ENCODE measurements around the gene ZNF117. TPM values are rescaled to one million over a fixed set of nuclear protein-coding genes. Genes with fewer than 3 reads are reported as not detected.

ZNF117 gene
- total RNA-seq, 4 donors from 2014 or later = 3.1 to 22.3 (median 6.9) TPM

- Histone ChIP-seq H3K27me3 (no peaks in the 10 kb centered on the region), H3K9me3 (peaks cover 0 to 38% (median 15%) of the 10 kb centered on the region in 4 donors), H3K36me3 (peaks cover 0 to 4% (median 0%) of the 10 kb centered on the region in 3 donors), H3K4me3 (no peak overlapping the region), H3K27ac (no peak overlapping the region), H3K4me1 (no peaks in the 10 kb centered on the region)
- TF ChIP-seq CTCF (IDR thresholded peaks at IDR 0.05) (no peak), POLR2A (IDR thresholded peaks at IDR 0.05) (no peak)
- DNase-seq = no peak
Observed at GRCh38 chr7:64992971-64993370, 2.1 kb upstream of the ZNF117 start.

GRCh38 chr7:64990216-64990615 is 620 bp downstream of the ZNF117 start:
- TF ChIP-seq POLR2A (IDR thresholded peaks at IDR 0.05) (no peak), CTCF (IDR thresholded peaks at IDR 0.05) (no peak)
- DNase-seq = no peak
- H3K27ac ChIP-seq = no peak overlapping the region
- H3K27me3 ChIP-seq = no peaks in the 10 kb centered on the region
- peaks cover 0 to 33% (median 11%) of the 10 kb centered on the region in 4 donors for H3K9me3 ChIP-seq
- peaks cover 0 to 4% (median 0%) of the 10 kb centered on the region in 3 donors for H3K36me3 ChIP-seq
- no peak overlapping the region for H3K4me3 ChIP-seq
- no peaks in the 10 kb centered on the region for H3K4me1 ChIP-seq

GRCh38 chr7:64978497-64979203 is 12.2 kb downstream of the ZNF117 start:
- Histone ChIP-seq H3K4me1 (no peaks in the 10 kb centered on the region), H3K9me3 (peaks cover 0 to 47% (median 5%) of the 10 kb centered on the region in 4 donors), H3K27ac (no peak overlapping the region), H3K4me3 (no peak overlapping the region), H3K27me3 (no peaks in the 10 kb centered on the region), H3K36me3 (peaks cover 0 to 29% (median 0%) of the 10 kb centered on the region in 3 donors)
- DNase-seq = no peak
- TF ChIP-seq CTCF (IDR thresholded peaks at IDR 0.05) (no peak), POLR2A (IDR thresholded peaks at IDR 0.05) (no peak)

- TF ChIP-seq CTCF (IDR thresholded peaks at IDR 0.05) (no peak), POLR2A (IDR thresholded peaks at IDR 0.05) (no peak)
- Histone ChIP-seq H3K4me3 (no peak overlapping the region), H3K27ac (no peak overlapping the region), H3K27me3 (no peaks in the 10 kb centered on the region), H3K9me3 (no peaks in the 10 kb centered on the region), H3K4me1 (no peaks in the 10 kb centered on the region), H3K36me3 (no peaks in the 10 kb centered on the region)
- no peak for DNase-seq
Observed at GRCh38 chr7:64965594-64965993, 25.2 kb downstream of the ZNF117 start.

- H3K4me1 ChIP-seq = no peaks in the 10 kb centered on the region
- no peaks in the 10 kb centered on the region for H3K36me3 ChIP-seq
- no peak overlapping the region for H3K27ac ChIP-seq
- no peaks in the 10 kb centered on the region for H3K9me3 ChIP-seq
- no peak for DNase-seq
- no peak overlapping the region for H3K4me3 ChIP-seq
- TF ChIP-seq CTCF (IDR thresholded peaks at IDR 0.05) (no peak), POLR2A (IDR thresholded peaks at IDR 0.05) (no peak)
- no peaks in the 10 kb centered on the region for H3K27me3 ChIP-seq
Observed at GRCh38 chr7:64959072-64959747, 31.6 kb downstream of the ZNF117 start.

Data from Peyer's patch (tissue), 4 donors.